ENCODE measurements around the gene RYR1. TPM values are rescaled to one million over a fixed set of nuclear protein-coding genes. Genes with fewer than 3 reads are reported as not detected.

Gene RYR1
- total and polyA plus RNA-seq, 10 of the 15 experiments (the other 5 are each of a cell fraction or from before 2014, with no cell fraction given), result under 0.01 to 0.32 (median 0.07) TPM; not detected in 1

- TF ChIP-seq, protein P1, sequence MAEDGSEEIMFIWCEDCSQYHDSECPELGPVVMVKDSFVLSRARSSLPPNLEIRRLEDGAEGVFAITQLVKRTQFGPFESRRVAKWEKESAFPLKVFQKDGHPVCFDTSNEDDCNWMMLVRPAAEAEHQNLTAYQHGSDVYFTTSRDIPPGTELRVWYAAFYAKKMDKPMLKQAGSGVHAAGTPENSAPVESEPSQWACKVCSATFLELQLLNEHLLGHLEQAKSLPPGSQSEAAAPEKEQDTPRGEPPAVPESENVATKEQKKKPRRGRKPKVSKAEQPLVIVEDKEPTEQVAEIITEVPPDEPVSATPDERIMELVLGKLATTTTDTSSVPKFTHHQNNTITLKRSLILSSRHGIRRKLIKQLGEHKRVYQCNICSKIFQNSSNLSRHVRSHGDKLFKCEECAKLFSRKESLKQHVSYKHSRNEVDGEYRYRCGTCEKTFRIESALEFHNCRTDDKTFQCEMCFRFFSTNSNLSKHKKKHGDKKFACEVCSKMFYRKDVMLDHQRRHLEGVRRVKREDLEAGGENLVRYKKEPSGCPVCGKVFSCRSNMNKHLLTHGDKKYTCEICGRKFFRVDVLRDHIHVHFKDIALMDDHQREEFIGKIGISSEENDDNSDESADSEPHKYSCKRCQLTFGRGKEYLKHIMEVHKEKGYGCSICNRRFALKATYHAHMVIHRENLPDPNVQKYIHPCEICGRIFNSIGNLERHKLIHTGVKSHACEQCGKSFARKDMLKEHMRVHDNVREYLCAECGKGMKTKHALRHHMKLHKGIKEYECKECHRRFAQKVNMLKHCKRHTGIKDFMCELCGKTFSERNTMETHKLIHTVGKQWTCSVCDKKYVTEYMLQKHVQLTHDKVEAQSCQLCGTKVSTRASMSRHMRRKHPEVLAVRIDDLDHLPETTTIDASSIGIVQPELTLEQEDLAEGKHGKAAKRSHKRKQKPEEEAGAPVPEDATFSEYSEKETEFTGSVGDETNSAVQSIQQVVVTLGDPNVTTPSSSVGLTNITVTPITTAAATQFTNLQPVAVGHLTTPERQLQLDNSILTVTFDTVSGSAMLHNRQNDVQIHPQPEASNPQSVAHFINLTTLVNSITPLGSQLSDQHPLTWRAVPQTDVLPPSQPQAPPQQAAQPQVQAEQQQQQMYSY (CRISPR knock-in tag; IDR thresholded peaks at IDR 0.05), result no peak
- TF ChIP-seq BCLAF1 (IDR thresholded peaks at IDR 0.05) (no peak), POU2F2 (IDR thresholded peaks at IDR 0.05; ENCODE audit: borderline replicate concordance, low read depth, low read length) (no peak), NFYA (IDR thresholded peaks at IDR 0.05; ENCODE audit: borderline replicate concordance, low read depth, low read length) (no peak), ELK1 (IDR thresholded peaks at IDR 0.05; ENCODE audit: low read depth, low read length) (no peak)
Measured at GRCh38 chr19:38485541-38486285, 52.2 kb downstream of the RYR1 start (continued).
